ENCODE measurements around the gene ZNRF1. TPM values are rescaled to one million over a fixed set of nuclear protein-coding genes. Genes with fewer than 3 reads are reported as not detected.

Gene ZNRF1
- total and polyA plus RNA-seq, 2 of the 8 experiments (the other 6 are each of a cell fraction or from before 2014, with no cell fraction given), result 33.5 to 52.9 TPM

GRCh38 chr16:75043175-75043895 is 44.5 kb downstream of the ZNRF1 start (continued):
- TF ChIP-seq FOSL1 (IDR thresholded peaks at IDR 0.05; ENCODE audit: insufficient read depth, low read depth, low read length), result no peak
- TF ChIP-seq, protein P1, sequence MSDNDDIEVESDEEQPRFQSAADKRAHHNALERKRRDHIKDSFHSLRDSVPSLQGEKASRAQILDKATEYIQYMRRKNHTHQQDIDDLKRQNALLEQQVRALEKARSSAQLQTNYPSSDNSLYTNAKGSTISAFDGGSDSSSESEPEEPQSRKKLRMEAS (IDR thresholded peaks at IDR 0.05), result no peak
- no peak for TF ChIP-seq NANOG (IDR thresholded peaks at IDR 0.05; ENCODE audit: insufficient read depth, low read depth, low read length, poor library complexity, severe bottlenecking)
- no peak for TF ChIP-seq GABPA (IDR thresholded peaks at IDR 0.05; ENCODE audit: borderline replicate concordance, insufficient read depth, low read length)
- no peak for TF ChIP-seq CBX5 (IDR thresholded peaks at IDR 0.05; ENCODE audit: low read depth, low read length)

All from H1 (cell line).